Measurements from ENCODE around the gene CDH13.

Gene CDH13

GRCh38 chr16:83374979-83375378 lies 748.2 kb downstream of the CDH13 start:
- in situ Hi-C loops (cut with MboI; ENCODE audit: low sequenced_read_pairs): no loop called here

DNA sequence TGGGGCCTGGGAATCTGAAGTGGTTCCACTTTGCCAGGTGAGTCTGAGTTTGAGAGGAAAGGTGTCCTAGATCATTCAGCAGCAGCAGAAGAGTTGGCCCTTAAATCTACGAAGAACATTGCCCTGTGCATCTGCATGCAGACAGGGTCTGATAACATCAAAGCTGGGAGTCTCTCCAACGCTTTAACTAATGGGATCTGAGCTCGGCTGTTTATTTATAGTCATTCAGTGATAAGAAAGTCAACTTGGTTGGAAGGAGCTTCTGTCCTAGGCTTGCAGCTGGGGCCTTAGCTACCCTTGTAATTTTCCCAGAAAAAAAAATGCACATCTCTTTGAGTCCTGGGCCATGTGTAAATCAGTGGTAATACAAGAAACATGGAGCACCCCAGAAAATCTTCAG lies 763.0 kb downstream of the CDH13 start:
- in situ Hi-C loops (cut with MboI; ENCODE audit: low sequenced_read_pairs): no loop called here

- in situ Hi-C loops (cut with MboI; ENCODE audit: low sequenced_read_pairs): no loop called here
These were observed 764.0 kb downstream of the CDH13 start for GRCh38 chr16:83390759-83391158.

DNA sequence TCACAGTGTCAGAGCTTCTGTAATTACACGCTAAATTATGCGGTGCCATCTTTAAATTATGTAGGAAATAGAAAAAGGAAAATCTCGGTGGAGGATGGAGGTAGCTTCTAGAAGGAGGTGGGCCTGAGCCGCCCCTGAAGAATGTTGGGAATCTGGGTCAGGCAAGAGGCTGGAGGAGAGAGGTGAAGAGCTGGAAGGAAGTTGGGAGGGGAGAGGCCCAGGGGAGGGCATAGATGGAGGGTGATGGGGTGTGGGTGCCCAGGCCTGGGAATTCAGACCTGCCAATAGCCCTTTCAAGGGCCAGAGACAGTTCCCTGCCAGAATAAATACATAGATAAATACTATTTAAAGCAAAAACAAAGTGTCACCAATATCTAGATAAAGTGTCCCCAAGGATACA lies 766.0 kb downstream of the CDH13 start:
- in situ Hi-C loops (cut with MboI; ENCODE audit: low sequenced_read_pairs): no loop called here

DNA sequence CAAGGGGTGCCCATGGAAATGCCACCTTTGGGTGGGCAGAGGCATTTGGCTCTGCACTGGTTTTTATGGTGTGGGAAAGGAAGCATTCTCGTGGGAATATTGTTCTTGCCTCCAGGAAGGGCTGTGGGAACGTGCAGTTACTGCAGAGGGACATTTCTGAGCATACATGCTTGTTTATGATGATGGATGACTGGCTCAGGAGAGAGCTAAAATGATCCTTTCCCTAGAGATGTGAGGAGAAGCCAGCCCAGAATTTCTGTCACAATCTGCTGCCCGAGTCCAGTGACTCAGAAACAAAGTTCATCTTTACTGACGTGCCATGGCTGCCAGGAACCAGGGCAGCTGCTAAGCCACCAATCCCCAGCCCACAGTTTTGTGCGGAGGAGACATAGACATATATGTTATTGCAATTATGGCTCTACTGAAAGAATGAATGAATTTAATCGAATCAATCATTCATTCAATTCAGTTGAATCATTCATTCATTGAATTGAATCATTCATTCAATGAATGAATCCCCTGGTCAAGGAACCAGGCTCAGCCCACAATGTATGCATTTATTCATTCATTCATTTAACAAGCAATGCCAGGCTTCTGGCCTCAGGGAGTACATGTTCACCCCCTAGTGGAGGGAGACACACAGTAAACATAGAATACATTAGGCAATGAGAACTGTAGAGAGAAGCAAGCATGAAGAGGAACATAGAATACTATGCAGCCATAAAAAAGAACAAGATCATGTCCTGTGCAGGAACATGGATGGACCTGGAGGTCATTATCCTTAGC lies 766.6 kb downstream of the CDH13 start:
- in situ Hi-C loops (cut with MboI; ENCODE audit: low sequenced_read_pairs): no loop called here

DNA sequence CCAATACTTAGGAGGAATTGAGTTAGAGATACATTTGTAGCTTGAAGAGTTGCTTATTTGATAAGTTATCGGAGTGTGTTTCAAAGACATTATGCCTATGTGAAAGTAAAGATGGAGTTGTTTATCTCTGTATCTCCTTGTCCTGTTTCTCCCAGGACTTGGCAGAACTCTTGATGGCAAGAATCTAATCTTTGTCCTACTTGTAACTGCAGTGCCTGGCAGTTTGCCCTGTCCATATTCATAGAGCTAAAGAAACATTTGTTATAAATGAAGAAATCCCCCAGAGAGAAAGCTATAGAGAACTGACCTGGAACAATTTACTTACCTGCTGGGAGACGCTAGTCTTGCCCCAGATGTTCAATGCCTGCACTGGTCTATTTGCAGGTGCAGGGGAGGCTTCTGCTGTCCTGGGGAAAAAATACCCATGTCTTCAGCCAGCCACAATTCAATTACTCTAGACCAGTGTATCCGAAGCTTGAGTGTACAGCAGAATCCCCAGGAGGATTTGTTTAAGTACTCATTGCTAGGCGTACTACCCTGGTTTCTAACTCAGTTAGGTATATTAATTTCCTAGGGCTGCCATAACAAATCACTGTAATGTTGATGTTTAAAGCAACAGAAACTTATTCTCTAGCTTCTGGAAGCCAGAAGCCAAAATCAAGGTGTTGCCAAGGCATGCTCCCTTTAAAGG lies 771.0 kb downstream of the CDH13 start:
- in situ Hi-C loops (cut with MboI; ENCODE audit: low sequenced_read_pairs): no loop called here

- in situ Hi-C loops (cut with MboI; ENCODE audit: low sequenced_read_pairs): no loop called here
These were observed 773.5 kb downstream of the CDH13 start for GRCh38 chr16:83400234-83400633.

DNA sequence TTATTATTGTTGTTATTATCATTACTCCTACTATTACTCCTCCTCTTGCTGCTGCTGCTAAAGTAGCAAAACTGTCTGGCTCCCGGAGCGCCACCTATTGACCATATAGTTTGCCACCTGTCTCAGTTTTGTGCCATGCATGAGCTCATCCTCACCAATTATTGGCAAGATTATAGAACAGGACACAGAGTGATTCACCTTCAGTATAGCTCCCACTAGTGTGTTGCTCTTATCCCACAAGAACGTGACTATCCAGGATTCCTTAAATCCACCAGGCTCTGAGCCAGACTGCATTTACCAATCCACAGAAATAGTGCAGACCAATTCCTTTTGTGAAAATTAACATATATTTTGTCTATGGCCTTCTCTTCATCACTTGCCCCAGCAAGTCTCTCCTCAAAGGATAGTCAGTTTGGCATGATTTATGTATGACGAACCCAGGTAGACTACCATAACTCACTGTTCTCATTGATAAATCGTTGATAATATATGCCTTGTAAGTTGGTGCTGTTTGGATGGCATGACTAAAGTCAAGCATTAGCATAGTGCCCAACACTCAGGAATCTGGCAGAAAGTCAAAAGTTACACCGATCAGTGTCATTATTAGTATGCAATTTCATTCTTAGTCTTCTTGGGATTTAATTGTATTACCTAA lies 775.5 kb downstream of the CDH13 start:
- in situ Hi-C loops (cut with MboI; ENCODE audit: low sequenced_read_pairs): no loop called here

- in situ Hi-C loops (cut with MboI; ENCODE audit: low sequenced_read_pairs): no loop called here
These were observed 776.2 kb downstream of the CDH13 start for GRCh38 chr16:83402967-83403366.

DNA sequence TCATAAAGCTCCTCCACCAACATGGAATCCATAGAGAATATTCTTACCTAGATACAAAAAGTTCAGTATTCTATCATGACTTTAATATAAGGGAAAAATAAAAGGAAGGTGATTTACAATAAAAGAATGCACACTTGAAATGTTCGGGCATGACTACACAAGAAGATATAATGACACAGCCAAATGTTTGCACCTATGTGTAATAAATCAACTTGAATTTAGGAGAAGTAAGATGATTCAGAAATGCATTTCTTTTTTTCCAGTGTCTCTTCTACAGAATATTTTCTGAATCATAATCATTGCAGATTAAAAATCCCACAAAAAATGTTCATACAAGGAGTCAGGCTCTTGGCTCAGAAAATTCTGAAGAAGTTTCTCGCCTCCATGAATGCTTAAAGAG lies 777.0 kb downstream of the CDH13 start:
- in situ Hi-C loops (cut with MboI; ENCODE audit: low sequenced_read_pairs): no loop called here

- in situ Hi-C loops (cut with MboI; ENCODE audit: low sequenced_read_pairs): no loop called here
These were observed 777.5 kb downstream of the CDH13 start for GRCh38 chr16:83404261-83404660.

DNA sequence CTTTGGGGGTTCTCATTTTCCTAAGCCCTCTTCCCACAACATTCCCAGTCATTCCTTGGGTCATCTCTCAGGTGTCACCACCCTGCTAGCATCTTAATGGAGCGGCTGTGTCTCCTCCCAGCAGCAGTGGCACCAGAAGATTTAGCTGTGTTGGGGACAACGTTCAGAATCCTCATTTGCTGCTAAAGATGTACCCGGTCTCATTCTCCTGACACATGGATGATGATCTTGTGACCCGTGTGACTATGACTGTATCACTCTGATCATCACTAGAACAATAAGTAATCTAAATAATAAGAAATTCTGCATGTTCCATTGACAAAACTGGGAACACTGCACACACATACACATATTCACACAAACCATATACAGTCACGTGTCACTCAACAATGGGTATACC lies 781.2 kb downstream of the CDH13 start:
- in situ Hi-C loops (cut with MboI; ENCODE audit: low sequenced_read_pairs): no loop called here

GRCh38 chr16:83409347-83409746 lies 782.6 kb downstream of the CDH13 start:
- in situ Hi-C loops (cut with MboI; ENCODE audit: low sequenced_read_pairs): no loop called here

DNA sequence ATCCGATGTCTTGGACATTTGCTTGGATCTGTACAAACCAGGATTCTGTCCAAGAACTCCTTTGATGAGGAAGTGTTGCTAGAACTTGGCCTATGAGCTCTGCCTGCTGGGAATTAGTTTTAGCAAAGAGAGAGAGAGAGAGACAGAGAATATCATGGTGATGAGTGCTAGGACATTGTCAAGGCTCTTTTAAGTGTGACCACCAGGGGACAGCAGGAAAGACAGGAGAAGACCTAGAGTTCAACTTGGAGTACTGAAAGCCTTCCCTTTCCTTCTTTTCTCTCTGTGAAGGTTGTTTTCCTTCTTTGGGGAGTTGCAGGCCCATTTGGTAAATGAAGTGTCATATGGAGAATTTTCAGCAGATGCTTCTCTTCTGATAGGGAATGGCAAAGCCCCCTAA lies 791.8 kb downstream of the CDH13 start:
- in situ Hi-C loops (cut with MboI; ENCODE audit: low sequenced_read_pairs): no loop called here

DNA sequence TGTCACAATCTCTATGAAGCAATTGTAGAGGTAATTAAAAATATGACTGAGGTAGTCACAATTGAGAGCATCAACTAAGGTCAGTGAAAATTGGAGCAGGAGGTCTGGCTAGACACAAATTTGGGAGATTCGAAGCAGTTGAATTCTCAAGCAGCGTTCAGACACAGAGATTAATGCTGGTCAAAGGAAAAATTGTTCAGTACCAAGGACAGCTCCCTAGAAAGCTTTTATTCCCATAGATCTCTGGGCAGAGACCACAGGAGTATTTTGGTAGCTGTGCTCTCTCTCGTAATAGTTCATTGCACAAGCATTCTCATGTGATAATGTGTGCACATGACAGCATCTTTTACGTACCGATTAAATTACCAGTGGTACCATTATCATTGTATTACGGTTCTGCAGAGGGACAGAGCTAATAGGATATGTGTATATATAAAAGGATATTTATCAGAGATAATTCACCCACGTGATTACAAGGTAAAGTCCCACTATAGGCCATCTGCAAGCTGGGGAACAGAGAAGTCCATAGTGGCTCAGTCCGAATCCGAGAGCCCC lies 793.5 kb downstream of the CDH13 start:
- in situ Hi-C loops (cut with MboI; ENCODE audit: low sequenced_read_pairs): no loop called here

DNA sequence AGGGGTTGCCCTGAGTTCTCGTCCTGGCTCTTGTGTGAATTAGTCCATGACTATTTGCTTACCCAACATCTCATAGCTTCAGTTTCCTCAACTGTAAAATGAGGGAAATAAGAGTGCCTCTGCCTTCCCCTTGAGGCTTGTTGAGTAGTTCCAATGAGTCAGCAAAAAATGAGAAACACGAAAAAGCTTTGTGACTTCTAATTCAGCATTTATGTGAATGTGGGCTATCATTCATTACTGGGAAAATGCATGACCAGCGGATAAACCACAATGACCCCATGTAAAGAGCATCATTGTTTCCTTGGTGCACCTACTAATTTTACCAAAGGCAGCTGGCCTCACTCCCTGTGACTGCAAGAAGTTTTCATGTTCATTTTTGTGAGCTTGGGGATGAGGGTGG lies 806.4 kb downstream of the CDH13 start:
- in situ Hi-C loops (cut with MboI; ENCODE audit: low sequenced_read_pairs): no loop called here

DNA sequence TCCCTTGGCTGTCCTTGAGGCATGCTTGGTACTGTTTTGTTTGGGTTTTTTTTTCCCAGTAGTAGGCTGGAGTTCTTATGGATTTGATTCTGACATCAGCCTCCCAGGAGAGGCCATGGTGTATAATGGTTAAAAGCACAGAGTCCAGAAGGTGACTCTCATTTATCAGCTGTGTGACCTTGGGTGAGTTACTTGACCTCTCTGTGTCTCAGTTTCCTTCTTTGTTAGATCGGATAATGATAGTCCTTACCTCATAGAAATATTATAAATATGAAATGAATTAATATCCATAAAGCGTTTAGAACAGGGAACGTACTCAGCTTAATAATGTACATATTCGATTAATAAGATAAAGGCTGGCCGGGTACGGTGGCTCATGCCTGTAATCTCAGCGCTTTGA lies 810.3 kb downstream of the CDH13 start:
- in situ Hi-C loops (cut with MboI; ENCODE audit: low sequenced_read_pairs): no loop called here

DNA sequence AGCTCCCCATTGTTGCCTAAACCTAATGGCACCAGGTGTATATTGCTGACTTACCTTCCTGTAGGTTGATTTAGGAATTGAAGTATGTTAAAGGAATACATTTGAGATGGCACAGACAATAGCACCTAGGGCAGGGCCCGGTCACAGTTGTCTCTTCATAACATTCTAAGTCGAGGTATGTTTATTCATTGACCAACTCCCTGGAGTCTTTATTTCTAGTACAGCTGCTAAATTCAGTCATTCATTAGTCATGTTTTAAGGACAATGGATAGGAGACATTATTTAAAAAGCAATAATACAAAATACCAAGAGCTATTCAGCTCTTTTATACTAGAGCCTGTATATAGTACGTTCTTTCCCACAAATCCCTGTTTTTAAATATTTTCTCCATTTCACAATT lies 811.6 kb downstream of the CDH13 start:
- in situ Hi-C loops (cut with MboI; ENCODE audit: low sequenced_read_pairs): no loop called here

DNA sequence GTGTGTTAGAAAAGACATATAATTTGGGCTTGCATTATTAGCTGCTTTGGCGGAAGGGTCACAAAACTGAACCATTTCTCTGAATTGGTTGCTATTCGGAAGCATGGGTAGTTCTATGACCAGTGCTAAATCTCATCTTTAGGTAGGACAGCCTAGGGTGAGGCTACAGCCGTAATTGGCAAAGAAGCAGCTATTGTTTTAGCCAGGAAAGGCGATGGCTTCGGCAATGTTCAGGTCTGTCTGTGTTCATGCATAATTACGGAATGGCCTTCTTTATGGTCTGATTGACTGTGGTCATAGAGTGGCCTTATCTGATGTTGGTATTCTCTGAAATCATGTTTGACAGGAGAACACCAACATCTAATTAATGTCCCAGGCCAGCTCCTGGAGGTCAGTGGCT lies 812.6 kb downstream of the CDH13 start:
- in situ Hi-C loops (cut with MboI; ENCODE audit: low sequenced_read_pairs): no loop called here

GRCh38 chr16:83441517-83441916 lies 814.7 kb downstream of the CDH13 start:
- in situ Hi-C loops (cut with MboI; ENCODE audit: low sequenced_read_pairs): no loop called here

GRCh38 chr16:83443972-83444371 lies 817.2 kb downstream of the CDH13 start:
- in situ Hi-C loops (cut with MboI; ENCODE audit: low sequenced_read_pairs): no loop called here

DNA sequence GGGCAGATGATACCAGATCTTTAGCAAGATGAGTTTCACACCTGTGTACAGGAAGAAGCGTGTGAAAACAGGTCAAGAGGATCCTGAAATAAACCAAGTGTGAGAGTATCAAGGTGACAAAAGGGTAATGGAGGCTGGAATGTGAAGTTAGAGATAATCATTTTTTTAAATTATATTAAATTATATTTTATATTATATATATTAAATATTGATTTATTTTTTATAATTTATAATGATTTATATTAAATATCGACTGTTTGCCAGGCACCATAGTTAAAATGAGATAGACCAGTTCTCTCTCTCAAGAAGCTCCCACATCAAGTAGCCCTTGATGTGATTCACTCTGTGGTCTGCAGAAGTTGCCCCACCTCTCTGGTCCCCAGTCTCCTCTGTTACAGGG lies 820.8 kb downstream of the CDH13 start:
- in situ Hi-C loops (cut with MboI; ENCODE audit: low sequenced_read_pairs): no loop called here
